Stimulated activated CD8-positive, alpha-beta memory T cell treated with anti-CD3 and anti-CD28 coated beads, Interleukin-7, amount 100 ng/mL, for 1 hour (primary cell): ENCODE measurements around the gene CASP10.
"Not testable (repeated sequence)": the region's sequence is repeated elsewhere in the genome, so short reads cannot be mapped to it uniquely, and the experiment has no call there.

ENCODE experiments used
- DNase-seq, 2 donors: peaks; one replicate each; pipeline ENCODE4 v3.0.0-alpha.2; 2020; ENCODE audit warnings: low read depth in 2 of 2

The CASP10 gene

GRCh38 chr2:201233812-201234662 lies 51.1 kb downstream of the CASP10 start:
- no peak for DNase-seq

- DNase-seq, result no peak
Measured at GRCh38 chr2:201234663-201235135, 51.8 kb downstream of the CASP10 start.

- no peak for DNase-seq
Measured at GRCh38 chr2:201235860-201236811, 53.2 kb downstream of the CASP10 start.

- no peak for DNase-seq
Measured at GRCh38 chr2:201237486-201238123, 54.7 kb downstream of the CASP10 start.

GRCh38 chr2:201239167-201239935 lies 56.4 kb downstream of the CASP10 start:
- not testable (repeated sequence) for DNase-seq

GRCh38 chr2:201242571-201243277 lies 59.8 kb downstream of the CASP10 start:
- no peak for DNase-seq

- DNase-seq, result no peak
Measured at GRCh38 chr2:201244829-201245228, 61.9 kb downstream of the CASP10 start.

GRCh38 chr2:201246280-201246679 lies 63.3 kb downstream of the CASP10 start:
- no peak for DNase-seq

GRCh38 chr2:201248288-201248844 lies 65.4 kb downstream of the CASP10 start:
- DNase-seq, result no peak

GRCh38 chr2:201249889-201250288 lies 66.9 kb downstream of the CASP10 start:
- no peak for DNase-seq

GRCh38 chr2:201250741-201251140 lies 67.8 kb downstream of the CASP10 start:
- no peak for DNase-seq

GRCh38 chr2:201254081-201254730 lies 71.3 kb downstream of the CASP10 start:
- no peak for DNase-seq

GRCh38 chr2:201255408-201256033 lies 72.6 kb downstream of the CASP10 start:
- no peak for DNase-seq

GRCh38 chr2:201256082-201256481 lies 73.1 kb downstream of the CASP10 start:
- DNase-seq, result no peak

GRCh38 chr2:201257381-201257955 lies 74.5 kb downstream of the CASP10 start:
- DNase-seq, result no peak

- DNase-seq, result peak; percentile 70 to 82
Measured at GRCh38 chr2:201257956-201258665, 75.2 kb downstream of the CASP10 start.

GRCh38 chr2:201258666-201259615 lies 76.0 kb downstream of the CASP10 start:
- DNase-seq, result no peak
